GM18505 (cell line): Measurements from ENCODE around the gene PLBD2.

ENCODE experiments used
- ATAC-seq: cut with Tn5 transposase; IDR thresholded peaks from one replicate; pipeline ENCODE4 v1.9.1; 2021; ENCODE audit not compliant: unreplicated experiment
- POLR2A ChIP-seq: IDR thresholded peaks from 4 replicates; pipeline ENCODE4 v1.6.1; 2011; ENCODE audit warnings: borderline replicate concordance; ENCODE audit not compliant: insufficient read depth, insufficient read length; ENCODE audit errors: extremely low read depth

PLBD2 gene

DNA sequence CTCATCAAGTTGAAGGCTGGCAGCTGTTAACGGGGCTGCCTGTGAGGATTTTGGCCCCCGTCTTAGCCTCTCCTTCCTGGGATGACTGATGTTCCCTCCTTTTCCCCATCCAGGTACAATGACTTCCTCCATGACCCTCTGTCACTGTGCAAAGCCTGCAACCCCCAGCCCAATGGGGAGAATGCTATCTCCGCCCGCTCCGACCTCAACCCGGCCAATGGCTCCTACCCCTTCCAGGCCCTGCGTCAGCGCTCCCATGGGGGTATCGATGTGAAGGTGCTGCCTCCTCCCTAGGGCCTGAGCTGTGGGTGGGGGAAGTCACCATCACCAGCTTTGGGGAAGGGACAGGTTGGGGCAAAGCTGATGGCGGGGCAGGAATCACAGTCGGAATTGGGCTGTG, 29.2 kb downstream of the PLBD2 start:
- no peak for TF ChIP-seq POLR2A

GRCh38 chr12:113388351-113388750, 30.0 kb downstream of the PLBD2 start:
- TF ChIP-seq POLR2A = no peak
- ATAC-seq = no peak

More for the DNA sequence above, 29.2 kb downstream of the PLBD2 start:
- ATAC-seq = no peak

GRCh38 chr12:113390064-113391043, 32.0 kb downstream of the PLBD2 start:
- ATAC-seq = no peak
- no peak for TF ChIP-seq POLR2A

DNA sequence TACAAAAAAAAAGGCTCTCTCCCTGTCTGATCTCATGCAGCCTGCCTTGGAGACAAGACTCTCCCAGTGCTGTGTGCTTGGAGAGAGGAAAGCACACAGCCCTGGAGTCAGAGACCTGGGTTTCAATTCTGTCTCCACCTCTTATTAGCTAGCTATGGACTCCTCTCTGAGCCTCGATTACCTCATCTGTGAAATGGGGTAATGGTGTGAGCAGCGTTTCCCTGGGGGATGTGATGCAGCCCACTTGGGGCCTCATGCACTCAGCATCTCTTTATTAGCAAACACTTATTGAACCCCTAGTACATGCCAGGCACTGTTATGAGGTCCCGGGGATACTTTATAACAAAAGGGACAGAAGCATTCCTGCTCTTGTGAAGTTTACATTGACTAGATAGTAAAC, 32.8 kb downstream of the PLBD2 start:
- no peak for ATAC-seq
- no peak for TF ChIP-seq POLR2A

GRCh38 chr12:113391650-113392337, 33.4 kb downstream of the PLBD2 start:
- no peak for ATAC-seq
- TF ChIP-seq POLR2A = no peak

- no peak for TF ChIP-seq POLR2A
- no peak for ATAC-seq
Measured at GRCh38 chr12:113392520-113392919, 34.1 kb downstream of the PLBD2 start.

GRCh38 chr12:113392988-113393579, 34.7 kb downstream of the PLBD2 start:
- ATAC-seq = no peak
- no peak for TF ChIP-seq POLR2A

DNA sequence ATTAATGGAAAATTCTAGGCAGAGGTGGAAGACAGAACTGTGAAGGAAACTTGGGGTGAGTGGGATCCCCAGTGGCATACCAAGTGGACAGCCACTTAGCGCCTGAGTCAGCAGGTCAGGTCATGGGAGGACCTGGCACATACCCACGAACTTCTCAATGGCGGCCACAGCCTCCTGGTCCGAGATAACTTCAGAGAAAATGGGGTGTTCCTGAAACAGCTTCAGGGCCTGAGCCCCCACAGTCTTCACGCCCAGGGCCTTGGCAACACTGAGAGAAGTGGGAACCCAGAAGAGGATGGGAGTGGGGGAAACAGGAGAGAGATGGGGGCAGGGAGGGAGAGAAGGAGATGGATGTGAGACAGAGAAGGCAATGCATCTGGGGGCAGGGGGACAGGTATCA, 35.4 kb downstream of the PLBD2 start:
- TF ChIP-seq POLR2A = no peak
- ATAC-seq = no peak

GRCh38 chr12:113395119-113395518, 36.7 kb downstream of the PLBD2 start:
- no peak for ATAC-seq
- TF ChIP-seq POLR2A = no peak

DNA sequence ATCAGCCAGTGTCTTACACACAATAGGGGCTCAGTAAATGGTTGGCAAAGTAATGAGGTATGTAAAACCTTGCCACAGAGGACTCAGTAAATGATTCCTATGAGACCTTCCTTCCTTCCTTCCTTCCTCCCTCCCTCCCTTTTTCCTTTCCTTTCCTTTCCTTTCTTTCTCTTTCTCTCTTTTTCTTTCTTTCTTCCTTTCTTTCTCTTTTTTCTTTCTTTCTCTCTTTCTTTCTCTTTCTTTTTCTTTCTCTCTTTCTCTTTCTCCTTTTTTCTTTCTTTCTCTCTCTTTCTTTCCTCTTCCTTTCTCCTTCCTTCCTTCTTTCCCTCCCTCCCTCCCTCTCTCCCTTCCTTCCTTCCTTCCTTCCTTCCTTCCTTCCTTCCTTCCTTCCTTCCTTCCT, 37.8 kb downstream of the PLBD2 start:
- ATAC-seq = no peak
- TF ChIP-seq POLR2A = no peak

GRCh38 chr12:113396828-113397496, 38.6 kb downstream of the PLBD2 start:
- no peak for ATAC-seq
- TF ChIP-seq POLR2A = no peak

- no peak for TF ChIP-seq POLR2A
- no peak for ATAC-seq
Measured at GRCh38 chr12:113397497-113398197, 39.3 kb downstream of the PLBD2 start.

- ATAC-seq = no peak
- no peak for TF ChIP-seq POLR2A
Measured at GRCh38 chr12:113398346-113399290, 40.2 kb downstream of the PLBD2 start.
